Hepatocyte (in vitro differentiated cells): ENCODE results near the gene PCNX3. TPM values are rescaled to one million over a fixed set of nuclear protein-coding genes. Genes with fewer than 3 reads are reported as not detected.

Source experiments
- DNase-seq: peaks from one replicate; pipeline ENCODE4 v3.0.0-alpha.2; 2016; ENCODE audit warnings: low spot score
- H2AFZ ChIP-seq: fragments of 200-600 bp; sonication (generic); 2 replicates; pipeline ENCODE4 v1.6.0; 2016; ENCODE audit warnings: antibody characterized with exemption, mild to moderate bottlenecking
- H3K27ac ChIP-seq: fragments of 200-600 bp; sonication (generic); 2 replicates; pipeline ENCODE4 v1.5.1; 2016; ENCODE audit warnings: mild to moderate bottlenecking
- H3K27me3 ChIP-seq: fragments of 200-600 bp; sonication (generic); 2 replicates; pipeline ENCODE4 v1.6.1; 2016
- H3K36me3 ChIP-seq: fragments of 200-600 bp; sonication (generic); replicated peaks from 2 replicates; pipeline ENCODE4 v1.5.1; 2016; ENCODE audit warnings: low read depth; ENCODE audit not compliant: insufficient read depth
- H3K4me1 ChIP-seq: fragments of 200-600 bp; sonication (generic); 2 replicates; pipeline ENCODE4 v1.5.1; 2016; ENCODE audit warnings: mild to moderate bottlenecking, moderate library complexity; ENCODE audit not compliant: insufficient read depth
- H3K4me2 ChIP-seq: fragments of 200-600 bp; sonication (generic); 2 replicates; pipeline ENCODE4 v1.6.0; 2016
- H3K4me3 ChIP-seq: fragments of 200-600 bp; sonication (generic); 2 replicates; pipeline ENCODE4 v1.5.1; 2016; ENCODE audit warnings: mild to moderate bottlenecking
- H3K79me2 ChIP-seq: fragments of 200-600 bp; sonication (generic); 2 replicates; pipeline ENCODE4 v1.6.0; 2017; ENCODE audit warnings: mild to moderate bottlenecking
- H3K9me2 ChIP-seq: fragments of 200-600 bp; sonication (generic); replicated peaks from 2 replicates; pipeline ENCODE4 v1.6.0; 2017; ENCODE audit warnings: mild to moderate bottlenecking; ENCODE audit not compliant: insufficient read depth
- H3K9me3 ChIP-seq: fragments of 200-600 bp; sonication (generic); 2 replicates; pipeline ENCODE4 v1.5.1; 2016; ENCODE audit warnings: low read depth, mild to moderate bottlenecking
- H4K20me1 ChIP-seq: fragments of 200-600 bp; sonication (generic); 2 replicates; pipeline ENCODE4 v1.6.0; 2016; ENCODE audit warnings: mild to moderate bottlenecking; ENCODE audit not compliant: insufficient read depth, poor library complexity, severe bottlenecking
- CTCF ChIP-seq: fragments of 200-600 bp; sonication (generic); IDR thresholded peaks from 2 replicates; pipeline ENCODE4 v1.5.1; 2016; ENCODE audit warnings: antibody characterized with exemption, mild to moderate bottlenecking; ENCODE audit not compliant: poor library complexity
- EZH2 ChIP-seq: fragments of 200-600 bp; sonication (generic); IDR thresholded peaks from 2 replicates; pipeline ENCODE4 v1.6.1; 2016; ENCODE audit warnings: antibody characterized with exemption, mild to moderate bottlenecking, borderline replicate concordance
- EZH2phosphoT487 ChIP-seq: fragments of 200-600 bp; sonication (generic); IDR thresholded peaks from one replicate; pipeline ENCODE4 v1.6.1; 2018; ENCODE audit warnings: antibody characterized with exemption, mild to moderate bottlenecking, low read depth, moderate library complexity; ENCODE audit not compliant: unreplicated experiment, severe bottlenecking
- WGBS: methylation state at CpG from one replicate; pipeline ENCODE4 v1.1.6; 2016; ENCODE audit warnings: low lambda C conversion rate; ENCODE audit errors: missing lambda C conversion rate; 5-methylcytosine and 5-hydroxymethylcytosine counted together
- polyA plus RNA-seq: library from polyadenylated mRNA; unstranded; fragments of >200 nt; fragmentation: Nextera tagmentation; extraction: Ambion mirVana; gene quantifications from 2 replicates; pipeline ENCODE4 v1.2.1, GENCODE V29; 2016
- total RNA-seq: library from RNA; depleted of rRNA; stranded (reverse); fragments of >200 nt; gene quantifications from 2 replicates; pipeline ENCODE4 v1.2.3, GENCODE V29; 2014

Gene PCNX3
- total and polyA plus RNA-seq, 2 experiments from 2014 or later = 20.0 to 27.4 TPM

- Histone ChIP-seq H3K4me1 (no peaks in the 10 kb centered on the region), H3K9me3 (no peaks in the 10 kb centered on the region), H2AFZ (no peak overlapping the region), H3K4me3 (no peak overlapping the region), H3K9me2 (no peaks in the 10 kb centered on the region), H3K79me2 (no peaks in the 10 kb centered on the region), H3K4me2 (no peak overlapping the region), H3K36me3 (no peaks in the 10 kb centered on the region), H3K27me3 (no peaks in the 10 kb centered on the region), H3K27ac (no peak overlapping the region), H4K20me1 (no peaks in the 10 kb centered on the region)
- WGBS = 83% methylated on average over 27 of the region's 30 CpGs
- DNase-seq = peak; percentile 47
- TF ChIP-seq EZH2 (no peak), CTCF (peak; percentile 33), EZH2phosphoT487 (no peak)
Measured at GRCh38 chr11:65625628-65626342, 10.2 kb downstream of the PCNX3 start.

- no peak for DNase-seq
- Histone ChIP-seq H2AFZ (no peak overlapping the region), H3K9me3 (no peaks in the 10 kb centered on the region), H4K20me1 (no peaks in the 10 kb centered on the region), H3K4me3 (no peak overlapping the region), H3K4me1 (no peaks in the 10 kb centered on the region), H3K4me2 (no peak overlapping the region), H3K27me3 (no peaks in the 10 kb centered on the region), H3K9me2 (no peaks in the 10 kb centered on the region), H3K79me2 (no peaks in the 10 kb centered on the region), H3K27ac (no peak overlapping the region), H3K36me3 (no peaks in the 10 kb centered on the region)
- WGBS = 97% methylated on average over 13 of the region's 13 CpGs
- TF ChIP-seq EZH2 = no peak
- no peak for TF ChIP-seq CTCF
- no peak for TF ChIP-seq EZH2phosphoT487
Measured at GRCh38 chr11:65627202-65627601, 11.6 kb downstream of the PCNX3 start.

GRCh38 chr11:65629579-65629978, 14.0 kb downstream of the PCNX3 start:
- H3K4me3 ChIP-seq = no peak overlapping the region
- DNase-seq = no peak
- no peaks in the 10 kb centered on the region for H3K9me2 ChIP-seq
- 97% methylated on average over 14 of the region's 14 CpGs for WGBS
- no peaks in the 10 kb centered on the region for H3K4me1 ChIP-seq
- H3K27me3 ChIP-seq = no peaks in the 10 kb centered on the region
- H2AFZ ChIP-seq = no peak overlapping the region
- H3K79me2 ChIP-seq = no peaks in the 10 kb centered on the region
- no peaks in the 10 kb centered on the region for H3K9me3 ChIP-seq
- H4K20me1 ChIP-seq = no peaks in the 10 kb centered on the region
- no peaks in the 10 kb centered on the region for H3K36me3 ChIP-seq
- H3K27ac ChIP-seq = no peak overlapping the region
- TF ChIP-seq CTCF (no peak), EZH2phosphoT487 (no peak), EZH2 (no peak)
- H3K4me2 ChIP-seq = no peak overlapping the region
